ENCODE data around the gene SPTAN1. TPM values are rescaled to one million over a fixed set of nuclear protein-coding genes. Genes with fewer than 3 reads are reported as not detected.

SPTAN1 gene
- total RNA-seq, 1 experiment from 2014 or later: 229 TPM

DNA sequence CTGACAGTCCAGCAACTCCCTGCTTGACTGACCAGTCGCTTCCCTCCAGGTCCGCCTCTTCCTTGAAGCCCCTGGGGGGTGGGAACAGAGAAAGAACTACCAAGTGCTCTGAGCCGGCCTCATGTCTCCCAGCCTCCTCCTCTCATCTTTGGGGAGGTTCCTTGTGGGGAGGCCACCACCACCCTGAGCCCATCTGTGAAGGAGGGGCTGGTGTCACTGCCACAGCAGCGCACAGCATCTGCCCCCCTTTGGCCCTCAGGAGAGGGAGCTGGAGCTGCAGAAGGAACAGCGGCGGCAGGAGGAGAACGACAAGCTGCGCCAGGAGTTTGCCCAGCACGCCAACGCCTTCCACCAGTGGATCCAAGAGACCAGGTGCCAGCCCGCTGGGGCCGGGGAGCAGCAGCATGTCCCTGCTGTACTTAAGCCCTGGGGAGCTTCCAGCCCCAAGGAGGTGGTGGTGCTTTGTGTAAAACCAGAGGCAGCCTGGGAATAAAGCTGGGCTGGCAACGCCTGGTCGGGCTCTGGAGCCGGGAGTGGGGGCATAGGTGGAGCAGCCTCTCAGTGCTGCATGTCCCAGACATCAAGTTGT lies 74.8 kb downstream of the SPTAN1 start:
- no peaks in the 10 kb centered on the region for H3K9me3 ChIP-seq (ENCODE audit: control insufficient read depth, insufficient read depth, low read depth, low read length)
- ChIA-PET POLR2A (no interaction called here), CTCF (interaction anchor here (0.5 kb wide), 1 partner anchor 38 kb away, joined by 3 read pairs; no protein-coding TSS in a partner anchor)
- H3K4me1 ChIP-seq (ENCODE audit: control insufficient read depth, insufficient read depth, low read length): peaks cover 15% of the 10 kb centered on the region
- no peak overlapping the region for H3K4me3 ChIP-seq (ENCODE audit: low read depth in 2 of 2, low read length in 2 of 2)
- H3K27ac ChIP-seq (ENCODE audit: low read length): no peak overlapping the region
- intact Hi-C loops (cut with micrococcal nuclease; ENCODE audit: unreplicated experiment): no loop called here
- TF ChIP-seq POLR2AphosphoS5 (IDR thresholded peaks at IDR 0.05; ENCODE audit: low read depth, low read length) (no peak), SIN3A (IDR thresholded peaks at IDR 0.05; ENCODE audit: borderline replicate concordance, insufficient read depth, low read depth, low read length) (no peak), REST (IDR thresholded peaks at IDR 0.05; ENCODE audit: insufficient read depth in 1 of 2, low read depth in 2 of 2, low read length in 1 of 2) (no peak), TCF7L2 (IDR thresholded peaks at IDR 0.05; ENCODE audit: low read depth, low read length) (no peak)
- TF ChIP-seq, protein P1, sequence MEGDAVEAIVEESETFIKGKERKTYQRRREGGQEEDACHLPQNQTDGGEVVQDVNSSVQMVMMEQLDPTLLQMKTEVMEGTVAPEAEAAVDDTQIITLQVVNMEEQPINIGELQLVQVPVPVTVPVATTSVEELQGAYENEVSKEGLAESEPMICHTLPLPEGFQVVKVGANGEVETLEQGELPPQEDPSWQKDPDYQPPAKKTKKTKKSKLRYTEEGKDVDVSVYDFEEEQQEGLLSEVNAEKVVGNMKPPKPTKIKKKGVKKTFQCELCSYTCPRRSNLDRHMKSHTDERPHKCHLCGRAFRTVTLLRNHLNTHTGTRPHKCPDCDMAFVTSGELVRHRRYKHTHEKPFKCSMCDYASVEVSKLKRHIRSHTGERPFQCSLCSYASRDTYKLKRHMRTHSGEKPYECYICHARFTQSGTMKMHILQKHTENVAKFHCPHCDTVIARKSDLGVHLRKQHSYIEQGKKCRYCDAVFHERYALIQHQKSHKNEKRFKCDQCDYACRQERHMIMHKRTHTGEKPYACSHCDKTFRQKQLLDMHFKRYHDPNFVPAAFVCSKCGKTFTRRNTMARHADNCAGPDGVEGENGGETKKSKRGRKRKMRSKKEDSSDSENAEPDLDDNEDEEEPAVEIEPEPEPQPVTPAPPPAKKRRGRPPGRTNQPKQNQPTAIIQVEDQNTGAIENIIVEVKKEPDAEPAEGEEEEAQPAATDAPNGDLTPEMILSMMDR (IDR thresholded peaks at IDR 0.05): no peak
- peaks cover 4% of the 10 kb centered on the region; the same call in 1 of the 2 replicates for H3K36me3 ChIP-seq (ENCODE audit: control insufficient read depth, insufficient read depth, low read length)
- no TSS peak for BruUV-seq (replicated peaks)
- ATAC-seq: no peak
- in situ Hi-C loops (cut with HindIII; ENCODE audit: low pct_unique_long_range_greater_than_20kb, low sequenced_read_pairs): no loop called here
- no peak for DNase-seq (ENCODE audit: low read depth, low spot score)
- H3K27me3 ChIP-seq (ENCODE audit: control insufficient read depth, insufficient read depth, low read length): no peaks in the 10 kb centered on the region

DNA sequence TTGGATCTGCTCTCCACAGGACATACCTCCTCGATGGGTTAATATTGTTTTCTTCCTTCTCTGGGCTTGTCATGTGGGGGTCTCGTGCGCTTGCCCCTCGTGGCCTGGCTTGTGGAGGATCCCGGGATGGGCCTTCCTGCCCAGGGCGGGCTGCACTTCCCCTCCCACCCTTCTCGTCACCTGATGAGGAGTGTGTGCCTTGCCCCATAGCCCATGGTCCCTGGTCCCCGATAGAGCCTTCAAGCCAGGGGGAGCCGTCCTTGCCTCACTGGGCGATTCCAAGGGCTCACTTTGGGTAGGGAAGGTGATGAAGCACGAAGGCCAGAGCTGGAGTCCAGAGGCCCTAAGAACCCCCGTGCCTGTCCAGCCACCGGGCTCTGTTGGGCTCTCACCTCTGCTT lies 75.5 kb downstream of the SPTAN1 start:
- DNase-seq (ENCODE audit: low read depth, low spot score): no peak
- H3K27me3 ChIP-seq (ENCODE audit: control insufficient read depth, insufficient read depth, low read length): no peaks in the 10 kb centered on the region
- no TSS peak for BruUV-seq (replicated peaks)
- no peaks in the 10 kb centered on the region for H3K9me3 ChIP-seq (ENCODE audit: control insufficient read depth, insufficient read depth, low read depth, low read length)
- ATAC-seq: no peak
- intact Hi-C loops (cut with micrococcal nuclease; ENCODE audit: unreplicated experiment): no loop called here
- H3K27ac ChIP-seq (ENCODE audit: low read length): no peak overlapping the region
- POLR2A ChIA-PET: no interaction called here
- no peak overlapping the region for H3K4me3 ChIP-seq (ENCODE audit: low read depth in 2 of 2, low read length in 2 of 2)
- H3K36me3 ChIP-seq (ENCODE audit: control insufficient read depth, insufficient read depth, low read length): peaks cover 8% of the 10 kb centered on the region; the same call in 1 of the 2 replicates
- no peak for TF ChIP-seq SIN3A (IDR thresholded peaks at IDR 0.05; ENCODE audit: borderline replicate concordance, insufficient read depth, low read depth, low read length)
- in situ Hi-C loops (cut with HindIII; ENCODE audit: low pct_unique_long_range_greater_than_20kb, low sequenced_read_pairs): no loop called here
- CTCF ChIA-PET: interaction anchor here (0.5 kb wide), 1 partner anchor 38 kb away, joined by 3 read pairs; no protein-coding TSS in a partner anchor
- peaks cover 15% of the 10 kb centered on the region for H3K4me1 ChIP-seq (ENCODE audit: control insufficient read depth, insufficient read depth, low read length)

DNA sequence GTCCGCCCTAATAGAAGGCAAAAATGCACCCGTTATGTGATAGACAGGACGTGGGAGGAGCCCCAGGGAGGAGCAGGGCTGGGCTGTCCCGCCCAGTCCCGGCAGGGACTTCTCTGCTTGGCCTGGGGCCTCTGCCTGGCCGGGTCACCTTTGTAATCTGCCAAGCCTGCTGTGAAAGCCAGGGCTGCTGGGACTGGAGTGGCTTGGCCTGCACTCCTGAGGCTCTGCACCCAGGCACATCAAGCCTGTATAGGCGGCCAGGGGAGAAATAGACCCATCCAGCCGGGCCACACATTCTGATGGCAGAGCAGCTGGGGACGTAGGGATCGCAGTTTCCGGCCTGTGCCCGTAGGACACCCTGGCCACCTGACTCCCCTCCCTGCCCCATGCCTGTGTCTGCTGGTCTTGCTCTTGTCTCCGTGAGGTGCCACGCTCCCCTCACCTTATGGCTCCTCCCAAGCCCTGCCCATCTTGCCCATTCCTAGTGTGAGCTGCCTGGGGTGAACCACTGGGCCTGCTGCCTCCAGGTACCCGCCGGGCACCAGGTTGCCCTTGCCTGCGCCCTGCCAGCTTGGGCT lies 76.2 kb downstream of the SPTAN1 start:
- ChIA-PET CTCF (no interaction called here), POLR2A (no interaction called here)
- DNase-seq (ENCODE audit: low read depth, low spot score) (no peak), ATAC-seq (peak; percentile 46)
- peaks cover 18% of the 10 kb centered on the region for H3K4me1 ChIP-seq (ENCODE audit: control insufficient read depth, insufficient read depth, low read length)
- intact Hi-C loops (cut with micrococcal nuclease; ENCODE audit: unreplicated experiment) (no loop called here), in situ Hi-C loops (cut with HindIII; ENCODE audit: low pct_unique_long_range_greater_than_20kb, low sequenced_read_pairs) (no loop called here)
- 0 out of 2 replicates have a peak overlapping the region, but pooled peaks have one; percentile 44 for H3K27ac ChIP-seq (ENCODE audit: low read length)
- no peak for TF ChIP-seq REST (IDR thresholded peaks at IDR 0.05; ENCODE audit: insufficient read depth in 1 of 2, low read depth in 2 of 2, low read length in 1 of 2)
- TF ChIP-seq SIN3A (IDR thresholded peaks at IDR 0.05; ENCODE audit: borderline replicate concordance, insufficient read depth, low read depth, low read length): no peak
- TF ChIP-seq, protein P1 (IDR thresholded peaks at IDR 0.05): no peak
- TF ChIP-seq TCF7L2 (IDR thresholded peaks at IDR 0.05; ENCODE audit: low read depth, low read length): no peak
- TF ChIP-seq POLR2AphosphoS5 (IDR thresholded peaks at IDR 0.05; ENCODE audit: low read depth, low read length): no peak
- no peaks in the 10 kb centered on the region for H3K9me3 ChIP-seq (ENCODE audit: control insufficient read depth, insufficient read depth, low read depth, low read length)
- no peaks in the 10 kb centered on the region for H3K27me3 ChIP-seq (ENCODE audit: control insufficient read depth, insufficient read depth, low read length)
- peaks cover 8% of the 10 kb centered on the region; the same call in 1 of the 2 replicates for H3K36me3 ChIP-seq (ENCODE audit: control insufficient read depth, insufficient read depth, low read length)
- BruUV-seq (replicated peaks): no TSS peak
- no peak overlapping the region for H3K4me3 ChIP-seq (ENCODE audit: low read depth in 2 of 2, low read length in 2 of 2)
